Spleen (tissue), 11 donors: ENCODE data around the gene HSP90AB1. TPM values are rescaled to one million over a fixed set of nuclear protein-coding genes. Genes with fewer than 3 reads are reported as not detected.

Experiments used
- DNase-seq: peaks from one replicate; pipeline ENCODE4 v3.0.0-alpha.2; 2020
- H3K27ac ChIP-seq, 8 donors: fragments of 200-600 bp; sonication (generic) in 7 of 8; 1 replicate in 4 of 8; 2 replicates in 4 of 8; pipeline versions ENCODE4 v1.5.0 to v1.8.0; 2016 to 2021; ENCODE audit warnings: inconsistent platforms in 4 of 8, mild to moderate bottlenecking in 4 of 8, moderate library complexity in 1 of 8
- H3K27me3 ChIP-seq, 7 donors: fragments of 200-600 bp; sonication (generic) in 6 of 7; replicated peaks in 1 of 7; 1 replicate in 4 of 7; 2 replicates in 3 of 7; pipeline versions ENCODE4 v1.5.0 to v1.8.0; 2016 to 2021; ENCODE audit warnings: inconsistent platforms in 3 of 7, mild to moderate bottlenecking in 1 of 7
- H3K36me3 ChIP-seq, 6 donors: fragments of 200-600 bp; sonication (generic) in 5 of 6; 1 replicate in 4 of 6; 2 replicates in 2 of 6; pipeline versions ENCODE4 v1.5.0 to v1.8.0; 2016 to 2021; ENCODE audit warnings: inconsistent platforms in 2 of 6
- H3K4me1 ChIP-seq, 6 donors: fragments of 200-600 bp; sonication (generic) in 5 of 6; 1 replicate in 3 of 6; 2 replicates in 3 of 6; pipeline versions ENCODE4 v1.5.0 to v1.8.0; 2016 to 2021; ENCODE audit warnings: inconsistent platforms in 3 of 6
- H3K4me3 ChIP-seq, 8 donors: fragments of 200-600 bp; sonication (generic) in 7 of 8; 1 replicate in 4 of 8; 2 replicates in 4 of 8; pipeline versions ENCODE4 v1.5.0 to v1.8.0; 2016 to 2021; ENCODE audit warnings: inconsistent platforms in 4 of 8, mild to moderate bottlenecking in 4 of 8, moderate library complexity in 2 of 8
- H3K9me3 ChIP-seq, 8 donors: fragments of 200-600 bp; sonication (generic) in 7 of 8; 1 replicate in 4 of 8; 2 replicates in 4 of 8; pipeline versions ENCODE4 v1.5.0 to v1.8.0; 2016 to 2021; ENCODE audit warnings: inconsistent platforms in 4 of 8
- POLR2A ChIP-seq, 3 donors: fragments of 450-650 bp; IDR thresholded peaks; one replicate each; pipeline ENCODE4 v1.5.1; 2017; ENCODE audit warnings: antibody characterized with exemption in 3 of 3, mild to moderate bottlenecking in 1 of 3
- POLR2AphosphoS5 ChIP-seq, 3 donors: sonication (generic); formaldehyde crosslinking; IDR thresholded peaks; one replicate each; pipeline ENCODE4 v1.5.1; 2017; ENCODE audit warnings: antibody characterized with exemption in 3 of 3
- WGBS, 5 donors: extraction: QIAGEN DNeasy Blood & Tissue Kit in 3 of 5; methylation state at CpG; one replicate each; pipeline versions ENCODE4 v1.1.5 to v1.1.7; 2013 to 2018; 5-methylcytosine and 5-hydroxymethylcytosine counted together
- intact Hi-C: fragments of 100-400 bp; cut with DNase I; formaldehyde crosslinking; loops from one replicate; pipeline ENCODE4 v1.15.0; 2023; ENCODE audit warnings: low total_unique reads
- polyA plus RNA-seq, 3 donors: library from polyadenylated mRNA; stranded (reverse); fragments of 200-250 nt; gene quantifications; one replicate each; pipeline ENCODE4 v1.2.1, GENCODE V29; 2013
- total RNA-seq, 7 donors: library from RNA; depleted of rRNA in 3 of 7; stranded (reverse); fragments of >200 nt in 3 of 7; fragmentation: NEBNext Ultra II Directional in 4 of 7; extraction: Animal tissue kit (Norgen Biotek cat#: 25700) in 4 of 7; gene quantifications; one replicate each; pipeline versions ENCODE4 v1.1.0 to v1.2.1, GENCODE V29; 2016 to 2021
- TF ChIP-seq, protein P1 (sequence below), 11 experiments: fragments of 200-600 bp in 7 of 11; fragments of 450-650 bp in 4 of 11; sonication (generic) in 4 of 11; IDR thresholded peaks in 8 of 11; conservative IDR thresholded peaks in 3 of 11; 1 replicate in 7 of 11; 2 replicates in 4 of 11; pipeline versions ENCODE4 v1.4.0 to v1.8.0; 2016 to 2021; ENCODE audit warnings: antibody characterized with exemption in 11 of 11, inconsistent platforms in 4 of 11, mild to moderate bottlenecking in 1 of 11
- donor health status: healthy with polysubstance abuse.
- donor health status: DM: no; HTN: no; CAD: no; lungs with moderate emphysema.
- donor health status: DM: no; HTN: no; CAD: no.
- donor health status: Bipolar disorder and iron deficiency.
- donor health status: healthy.
- donor health status: DM: no; HTN: no; CAD: no.
- donor health status: DM: yes; HTN: yes; CAD: no.

Gene HSP90AB1
- total and polyA plus RNA-seq, 10 donors, result 196 to 546 (median 386) TPM

DNA sequence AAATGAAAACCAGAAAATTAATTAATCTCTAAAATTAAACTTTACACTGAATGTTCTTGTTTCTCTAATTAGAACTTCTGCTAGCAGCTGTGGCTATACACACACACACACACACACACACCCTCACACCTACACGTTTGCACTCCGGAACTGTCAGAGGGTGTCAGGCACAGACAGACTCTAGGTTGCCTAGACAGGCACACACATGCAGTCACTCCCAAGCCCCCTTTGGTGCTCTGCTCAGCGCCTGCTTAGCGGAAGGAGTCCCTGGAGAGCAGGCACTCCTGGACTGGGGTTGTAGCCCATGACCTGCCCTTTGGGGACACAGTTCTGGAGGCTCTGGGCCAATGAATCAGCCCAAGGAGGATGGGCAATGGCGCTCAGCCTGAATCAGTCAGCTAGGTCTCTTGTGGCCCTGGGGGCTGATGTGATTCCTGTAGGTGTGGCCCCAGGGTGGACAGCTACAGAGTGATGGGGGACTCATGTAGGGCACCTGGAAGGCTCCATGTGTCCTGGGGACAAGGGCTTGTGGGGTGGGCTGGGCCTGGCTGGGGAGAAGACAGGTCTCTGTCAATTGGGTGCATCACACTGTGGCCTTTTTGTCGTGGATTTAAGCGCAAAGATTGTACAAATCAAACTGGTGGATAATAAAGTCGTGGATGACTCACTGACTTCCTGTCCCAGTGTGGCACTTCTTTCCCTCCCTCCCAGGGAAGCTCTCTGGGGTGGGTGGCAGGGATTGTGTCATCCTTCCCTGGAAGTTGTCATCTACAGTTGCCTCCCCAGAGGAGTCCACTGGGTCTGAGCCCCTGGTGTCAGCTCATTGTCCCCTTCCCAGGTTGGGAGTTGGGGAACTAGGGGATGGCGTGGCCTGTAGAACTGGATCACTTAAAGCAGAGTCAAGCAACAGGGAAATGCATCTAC is 32.1 kb downstream of the HSP90AB1 start:
- intact Hi-C loops, result no loop called here
- no peak for DNase-seq
- Histone ChIP-seq H3K36me3 (no peaks in the 10 kb centered on the region), H3K27me3 (peaks cover 0 to 70% (median 32%) of the 10 kb centered on the region in 7 donors), H3K4me3 (no peak overlapping the region), H3K4me1 (peaks cover 0 to 18% (median 12%) of the 10 kb centered on the region in 6 donors), H3K27ac (no peak overlapping the region), H3K9me3 (no peaks in the 10 kb centered on the region)
- 58 to 73% (median 66%) methylated on average over 8 to 9 of the region's 9 CpGs for WGBS, 5 donors
- TF ChIP-seq POLR2A (IDR thresholded peaks at IDR 0.05), result no peak
- TF ChIP-seq POLR2AphosphoS5 (IDR thresholded peaks at IDR 0.05), result no peak
- TF ChIP-seq, protein P1, sequence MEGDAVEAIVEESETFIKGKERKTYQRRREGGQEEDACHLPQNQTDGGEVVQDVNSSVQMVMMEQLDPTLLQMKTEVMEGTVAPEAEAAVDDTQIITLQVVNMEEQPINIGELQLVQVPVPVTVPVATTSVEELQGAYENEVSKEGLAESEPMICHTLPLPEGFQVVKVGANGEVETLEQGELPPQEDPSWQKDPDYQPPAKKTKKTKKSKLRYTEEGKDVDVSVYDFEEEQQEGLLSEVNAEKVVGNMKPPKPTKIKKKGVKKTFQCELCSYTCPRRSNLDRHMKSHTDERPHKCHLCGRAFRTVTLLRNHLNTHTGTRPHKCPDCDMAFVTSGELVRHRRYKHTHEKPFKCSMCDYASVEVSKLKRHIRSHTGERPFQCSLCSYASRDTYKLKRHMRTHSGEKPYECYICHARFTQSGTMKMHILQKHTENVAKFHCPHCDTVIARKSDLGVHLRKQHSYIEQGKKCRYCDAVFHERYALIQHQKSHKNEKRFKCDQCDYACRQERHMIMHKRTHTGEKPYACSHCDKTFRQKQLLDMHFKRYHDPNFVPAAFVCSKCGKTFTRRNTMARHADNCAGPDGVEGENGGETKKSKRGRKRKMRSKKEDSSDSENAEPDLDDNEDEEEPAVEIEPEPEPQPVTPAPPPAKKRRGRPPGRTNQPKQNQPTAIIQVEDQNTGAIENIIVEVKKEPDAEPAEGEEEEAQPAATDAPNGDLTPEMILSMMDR (IDR thresholded peaks at IDR 0.05 in 8 of 11, conservative IDR thresholded peaks at IDR 0.05 in 3 of 11), result no peak

DNA sequence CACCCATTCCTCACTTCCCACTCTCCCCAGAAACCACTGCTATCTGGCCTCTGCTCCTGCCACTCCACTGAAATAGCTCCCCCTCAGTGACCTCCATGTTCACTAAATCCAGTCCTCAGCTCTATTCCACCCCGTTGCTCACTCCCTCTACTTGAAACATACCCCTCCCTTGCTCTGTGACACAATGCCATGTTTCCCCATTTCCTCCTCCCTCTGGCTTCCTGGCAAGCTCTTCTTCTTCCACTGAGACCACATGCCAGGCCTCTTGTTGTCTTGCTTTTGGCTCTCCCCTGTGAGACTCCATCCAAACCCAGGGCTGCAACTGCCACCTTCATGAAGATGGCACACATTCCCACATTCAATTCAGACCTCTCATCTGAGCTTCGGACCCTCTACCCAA is 37.2 kb downstream of the HSP90AB1 start:
- no peak for DNase-seq
- WGBS, 5 donors, result 39 to 60% (median 46%) methylated on average over 2 of the region's 2 CpGs
- no peak overlapping the region for H3K4me3 ChIP-seq
- H3K27ac ChIP-seq, result no peak overlapping the region
- H3K27me3 ChIP-seq, result peaks cover 0 to 70% (median 3%) of the 10 kb centered on the region in 7 donors
- H3K9me3 ChIP-seq, result no peaks in the 10 kb centered on the region
- peaks cover 0 to 7% (median 0%) of the 10 kb centered on the region in 6 donors for H3K4me1 ChIP-seq
- H3K36me3 ChIP-seq, result no peaks in the 10 kb centered on the region
- TF ChIP-seq POLR2AphosphoS5 (IDR thresholded peaks at IDR 0.05), result no peak
- TF ChIP-seq, protein P1 (IDR thresholded peaks at IDR 0.05 in 8 of 11, conservative IDR thresholded peaks at IDR 0.05 in 3 of 11), result no peak
- no peak for TF ChIP-seq POLR2A (IDR thresholded peaks at IDR 0.05)
- intact Hi-C loops, result no loop called here

DNA sequence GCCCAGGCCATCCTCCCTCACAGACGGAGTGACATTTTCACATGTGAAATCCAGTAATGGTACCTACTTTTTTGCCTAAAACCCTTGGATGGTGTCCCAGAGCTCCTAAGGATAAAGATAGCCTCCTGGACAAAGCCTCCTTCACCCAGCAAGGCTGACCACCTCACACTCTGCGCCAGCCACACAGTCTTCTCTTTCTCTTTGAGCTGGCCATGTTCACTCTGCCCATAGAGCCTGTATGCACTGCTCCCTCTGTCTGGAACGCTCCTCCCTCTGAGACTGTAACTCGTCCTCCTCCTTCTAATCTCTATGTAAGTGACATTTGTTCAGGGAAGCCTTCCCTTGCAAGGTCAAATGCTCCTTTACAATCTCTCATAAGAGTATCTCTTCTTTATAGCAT is 38.0 kb downstream of the HSP90AB1 start:
- intact Hi-C loops, result no loop called here
- no peaks in the 10 kb centered on the region for H3K36me3 ChIP-seq
- no peak for DNase-seq
- peaks cover 0 to 75% (median 5%) of the 10 kb centered on the region in 7 donors for H3K27me3 ChIP-seq
- no peaks in the 10 kb centered on the region for H3K9me3 ChIP-seq
- no peak overlapping the region for H3K4me3 ChIP-seq
- WGBS, 5 donors, result 44 to 76% (median 67%) methylated on average over 4 of the region's 4 CpGs
- no peak overlapping the region for H3K27ac ChIP-seq
- H3K4me1 ChIP-seq, result peaks cover 0 to 7% (median 0%) of the 10 kb centered on the region in 6 donors
- TF ChIP-seq, protein P1 (IDR thresholded peaks at IDR 0.05 in 8 of 11, conservative IDR thresholded peaks at IDR 0.05 in 3 of 11), result no peak
- no peak for TF ChIP-seq POLR2AphosphoS5 (IDR thresholded peaks at IDR 0.05)
- no peak for TF ChIP-seq POLR2A (IDR thresholded peaks at IDR 0.05)
